ENCODE measurements around the gene RPH3AL.

Gene RPH3AL

DNA sequence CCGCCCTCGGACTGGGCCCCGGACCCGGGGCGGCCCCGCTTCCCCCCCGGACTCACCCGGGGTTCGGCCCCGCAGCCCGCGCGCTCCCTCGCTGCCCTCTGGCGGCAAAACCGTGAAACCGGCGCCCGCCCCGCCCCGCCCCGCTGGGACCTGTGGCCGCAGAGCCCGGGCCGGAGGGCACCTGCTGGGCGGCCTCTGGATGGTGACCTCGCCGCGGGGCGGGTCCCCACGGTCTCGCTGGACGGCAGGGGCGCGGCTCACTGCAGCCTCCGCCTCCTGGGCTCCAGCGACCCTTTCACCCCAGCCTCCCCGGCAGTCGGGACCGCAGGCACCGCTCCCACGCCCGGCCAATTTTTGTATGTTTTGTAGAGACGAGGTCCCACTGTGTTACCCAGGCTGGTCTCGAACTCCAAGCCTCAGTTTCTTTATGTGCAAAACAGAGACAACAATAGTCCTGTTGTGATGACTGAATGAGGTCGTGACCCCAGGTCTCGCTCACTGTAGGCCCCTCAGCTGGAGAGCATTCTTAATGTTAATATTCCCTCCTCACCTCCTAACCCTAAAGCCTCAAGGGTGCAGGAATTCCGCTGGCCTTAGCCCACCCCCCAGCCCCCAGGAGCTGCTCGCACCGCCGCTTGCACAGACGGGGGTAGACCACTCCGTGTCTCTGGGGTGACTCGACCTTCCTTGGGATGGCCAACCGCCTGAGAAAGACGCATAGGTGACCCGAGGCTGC, 33.7 kb upstream of the RPH3AL start:
- Histone ChIP-seq H2BK5ac (ENCODE audit: low read length) (no peak overlapping the region), H3K27ac (ENCODE audit: low read depth, low read length) (no peak overlapping the region)
- no CpG with 5 or more reads among the region's 57 CpGs for WGBS (ENCODE audit: extremely low coverage, insufficient coverage, low lambda C conversion rate)

DNA sequence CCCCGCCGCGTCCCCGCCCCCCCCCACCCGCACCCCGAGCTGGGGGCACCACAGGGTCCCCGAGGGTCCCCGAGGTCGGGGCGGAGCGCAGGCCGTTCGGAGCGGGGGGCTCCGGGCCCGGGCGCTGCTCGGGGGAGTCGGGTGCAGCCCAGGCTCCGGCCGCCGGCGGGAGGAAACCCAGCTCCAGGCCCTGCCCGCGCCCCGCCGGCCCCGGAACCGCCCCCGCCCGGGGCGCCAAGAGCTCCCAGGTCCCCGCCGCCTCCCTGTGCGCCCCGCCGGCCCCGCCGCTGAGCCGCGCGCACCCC, 33.2 kb upstream of the RPH3AL start:
- Histone ChIP-seq H2AK5ac (ENCODE audit: low read length) (no peak overlapping the region), H3K4me2 (ENCODE audit: low read length) (no peak overlapping the region), H3K79me2 (ENCODE audit: control insufficient read depth, insufficient read depth, low read length) (no peaks in the 10 kb centered on the region), H3K4me1 (ENCODE audit: control insufficient read depth, low read depth, low read length) (no peaks in the 10 kb centered on the region), H4K8ac (ENCODE audit: low read depth, low read length) (peak overlapping the region; percentile 42), H2BK5ac (ENCODE audit: low read length) (no peak overlapping the region), H3K4me3 (ENCODE audit: low read length) (no peak overlapping the region), H3K27ac (ENCODE audit: low read depth, low read length) (no peak overlapping the region), H3K56ac (ENCODE audit: low read length) (no peak overlapping the region), H3K18ac (ENCODE audit: low read length) (peak overlapping the region; percentile 91), H3K36me3 (ENCODE audit: control insufficient read depth, insufficient read depth, low read length) (no peaks in the 10 kb centered on the region), H3K79me1 (ENCODE audit: low read length) (no peaks in the 10 kb centered on the region), H3K27me3 (ENCODE audit: insufficient read depth, low read length, poor library complexity) (peaks cover 6% of the 10 kb centered on the region), H2BK15ac (replicated peaks; ENCODE audit: low read depth) (no peak overlapping the region), H3K23ac (ENCODE audit: low read length) (no peak overlapping the region), H3K4ac (ENCODE audit: low read depth, low read length) (peak overlapping the region; percentile 44), H3K9ac (ENCODE audit: low read length) (no peak overlapping the region), H4K5ac (ENCODE audit: low read length) (no peak overlapping the region), H2BK120ac (ENCODE audit: low read depth, low read length) (no peak overlapping the region)
- DNase-seq, result no peak
- no CpG with 5 or more reads among the region's 42 CpGs for WGBS (ENCODE audit: extremely low coverage, insufficient coverage, low lambda C conversion rate)

More for the DNA sequence above, 33.7 kb upstream of the RPH3AL start:
- no peak overlapping the region for H3K23ac ChIP-seq (ENCODE audit: low read length)
- peak overlapping the region; percentile 44 for H3K4ac ChIP-seq (ENCODE audit: low read depth, low read length)
- H3K4me1 ChIP-seq (ENCODE audit: control insufficient read depth, low read depth, low read length), result no peaks in the 10 kb centered on the region
- H3K4me2 ChIP-seq (ENCODE audit: low read length), result peak overlapping the region; percentile 22
- H3K36me3 ChIP-seq (ENCODE audit: control insufficient read depth, insufficient read depth, low read length), result no peaks in the 10 kb centered on the region
- H2BK15ac ChIP-seq (replicated peaks; ENCODE audit: low read depth), result no peak overlapping the region
- no peak overlapping the region for H3K56ac ChIP-seq (ENCODE audit: low read length)
- no peak overlapping the region for H2BK120ac ChIP-seq (ENCODE audit: low read depth, low read length)
- H2AK5ac ChIP-seq (ENCODE audit: low read length), result no peak overlapping the region
- H3K4me3 ChIP-seq (ENCODE audit: low read length), result no peak overlapping the region
- peak; percentile 53 for DNase-seq
- no peak overlapping the region for H3K9ac ChIP-seq (ENCODE audit: low read length)
- H4K8ac ChIP-seq (ENCODE audit: low read depth, low read length), result peak overlapping the region; percentile 42
- H3K27me3 ChIP-seq (ENCODE audit: insufficient read depth, low read length, poor library complexity), result peaks cover 6% of the 10 kb centered on the region
- peak overlapping the region; percentile 91 for H3K18ac ChIP-seq (ENCODE audit: low read length)
- no peak overlapping the region for H4K5ac ChIP-seq (ENCODE audit: low read length)
- H3K79me1 ChIP-seq (ENCODE audit: low read length), result no peaks in the 10 kb centered on the region
- H3K79me2 ChIP-seq (ENCODE audit: control insufficient read depth, insufficient read depth, low read length), result no peaks in the 10 kb centered on the region

DNA sequence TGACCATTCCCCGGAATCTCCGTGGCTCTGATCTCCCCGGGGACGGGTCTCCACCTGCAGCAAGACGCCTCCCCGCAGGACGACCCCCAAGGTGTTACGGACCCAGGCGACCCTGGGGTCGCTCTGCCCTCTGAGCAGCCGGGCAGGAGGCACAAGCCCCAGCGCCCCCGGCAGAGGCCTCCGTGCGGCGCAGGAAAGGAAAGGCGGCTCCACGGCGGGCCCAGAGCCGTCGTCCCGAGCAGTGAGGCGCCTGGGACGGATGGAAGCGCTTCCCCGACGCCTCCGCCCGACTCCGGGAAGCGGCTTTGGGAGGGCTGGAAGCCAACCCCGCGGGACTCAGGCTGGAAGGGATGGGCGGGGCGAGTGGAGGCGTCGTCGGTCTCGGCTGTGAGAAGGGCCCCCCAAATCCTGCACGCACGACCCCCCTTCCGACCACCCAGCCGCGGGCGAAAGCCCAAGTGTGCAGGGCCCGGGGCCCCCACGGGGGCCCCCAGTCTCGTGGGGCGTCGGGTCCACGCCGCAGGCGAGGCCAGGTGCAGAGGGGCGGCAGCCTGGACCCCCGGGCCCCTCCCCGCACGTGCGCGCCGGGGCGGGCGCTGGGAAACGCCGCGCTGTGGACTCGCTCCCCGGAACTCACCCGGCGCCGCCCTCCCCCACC, 32.7 kb upstream of the RPH3AL start:
- Histone ChIP-seq H4K8ac (ENCODE audit: low read depth, low read length) (peak overlapping the region; percentile 28), H3K27ac (ENCODE audit: low read depth, low read length) (no peak overlapping the region), H3K4me3 (ENCODE audit: low read length) (no peak overlapping the region), H3K79me1 (ENCODE audit: low read length) (no peaks in the 10 kb centered on the region), H3K56ac (ENCODE audit: low read length) (peak overlapping the region; percentile 49), H3K9ac (ENCODE audit: low read length) (peak overlapping the region; percentile 27), H3K27me3 (ENCODE audit: insufficient read depth, low read length, poor library complexity) (peaks cover 6% of the 10 kb centered on the region), H3K79me2 (ENCODE audit: control insufficient read depth, insufficient read depth, low read length) (no peaks in the 10 kb centered on the region), H3K36me3 (ENCODE audit: control insufficient read depth, insufficient read depth, low read length) (no peaks in the 10 kb centered on the region), H2BK120ac (ENCODE audit: low read depth, low read length) (no peak overlapping the region), H2BK15ac (replicated peaks; ENCODE audit: low read depth) (no peak overlapping the region), H3K4ac (ENCODE audit: low read depth, low read length) (no peak overlapping the region), H4K5ac (ENCODE audit: low read length) (no peak overlapping the region), H3K4me1 (ENCODE audit: control insufficient read depth, low read depth, low read length) (no peaks in the 10 kb centered on the region), H2BK5ac (ENCODE audit: low read length) (no peak overlapping the region), H3K23ac (ENCODE audit: low read length) (no peak overlapping the region), H3K4me2 (ENCODE audit: low read length) (peak overlapping the region; percentile 46), H2AK5ac (ENCODE audit: low read length) (no peak overlapping the region), H3K18ac (ENCODE audit: low read length) (peak overlapping the region; percentile 91)
- peak; percentile 54 for DNase-seq
- WGBS (ENCODE audit: extremely low coverage, insufficient coverage, low lambda C conversion rate), result no CpG with 5 or more reads among the region's 70 CpGs

DNA sequence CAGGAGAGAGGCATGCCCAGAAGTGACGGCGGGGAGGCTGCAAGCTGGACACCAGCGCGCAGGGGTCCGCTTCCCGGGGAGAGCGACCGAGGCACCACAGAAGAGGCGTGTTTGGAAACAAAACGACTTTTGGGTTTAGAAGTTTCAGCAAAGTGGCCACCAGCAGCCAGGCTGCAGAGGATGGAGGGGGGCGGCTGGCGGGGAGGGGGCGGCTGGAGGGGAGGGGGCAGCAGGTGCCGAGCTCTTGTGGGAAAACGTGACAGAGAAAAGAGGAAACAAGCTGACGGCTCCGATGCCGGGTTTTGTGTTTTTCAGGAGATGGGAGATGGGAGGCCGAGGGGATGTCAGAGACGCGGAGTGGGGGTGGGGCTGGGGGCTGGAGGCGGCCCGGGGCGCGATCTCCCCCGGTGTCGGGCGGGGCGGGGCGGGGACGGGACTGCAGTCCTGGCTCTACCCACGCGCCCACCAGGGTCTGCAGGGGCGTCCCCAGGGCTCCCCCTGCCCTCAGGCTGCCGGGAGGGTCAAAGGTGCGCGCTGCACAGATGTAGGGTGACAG, 32.1 kb upstream of the RPH3AL start:
- H3K79me1 ChIP-seq (ENCODE audit: low read length), result no peaks in the 10 kb centered on the region
- H3K23ac ChIP-seq (ENCODE audit: low read length), result no peak overlapping the region
- no peak for DNase-seq

DNA sequence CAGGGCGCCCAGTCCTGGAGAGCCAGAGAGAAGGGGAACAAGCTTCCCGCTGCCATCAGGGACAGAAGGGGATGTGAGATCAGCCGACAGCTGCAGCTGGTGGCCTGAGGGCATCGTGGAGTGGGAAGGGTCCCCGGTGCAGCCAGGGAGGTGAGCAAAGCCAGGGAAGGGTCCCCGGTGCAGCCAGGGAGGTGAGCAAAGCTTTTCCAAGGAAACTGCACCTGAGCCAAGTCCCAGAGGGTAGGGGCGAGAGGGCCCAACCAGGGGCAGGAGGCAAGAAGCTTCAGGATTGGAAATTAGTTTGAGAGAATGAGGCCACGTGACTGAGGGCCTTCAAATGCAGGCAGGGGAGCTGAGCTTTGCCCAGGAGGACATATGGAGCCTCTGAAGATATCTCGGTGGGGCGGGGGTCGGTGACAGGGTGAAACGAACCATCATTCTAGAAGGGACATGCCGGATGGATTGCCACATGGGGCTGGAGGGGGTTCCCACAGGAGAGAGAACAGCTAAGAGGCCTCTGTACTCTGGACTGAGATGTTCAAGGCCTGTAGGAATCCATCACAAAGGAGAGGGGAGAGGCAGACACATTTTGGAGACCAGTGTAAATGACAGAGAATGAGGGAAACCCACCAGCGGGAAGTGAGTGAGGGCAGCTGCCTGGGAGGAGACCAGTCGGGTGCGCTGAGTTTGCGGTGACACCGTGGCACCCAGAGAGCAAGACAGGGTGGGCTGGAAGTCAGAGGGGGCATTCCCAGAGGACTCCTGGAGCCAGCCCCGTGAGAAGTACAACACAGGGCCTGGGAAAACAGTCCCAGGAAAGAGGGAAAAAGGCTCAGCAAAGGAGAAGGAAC, 31.4 kb upstream of the RPH3AL start:
- DNase-seq, result no peak
- no peak overlapping the region for H2AK5ac ChIP-seq (ENCODE audit: low read length)
- no peak overlapping the region for H3K4me2 ChIP-seq (ENCODE audit: low read length)
- no peak overlapping the region for H3K23ac ChIP-seq (ENCODE audit: low read length)
- no peak overlapping the region for H3K56ac ChIP-seq (ENCODE audit: low read length)
- peaks cover 6% of the 10 kb centered on the region for H3K27me3 ChIP-seq (ENCODE audit: insufficient read depth, low read length, poor library complexity)
- H4K8ac ChIP-seq (ENCODE audit: low read depth, low read length), result no peak overlapping the region
- H3K4me3 ChIP-seq (ENCODE audit: low read length), result no peak overlapping the region
- no CpG with 5 or more reads among the region's 19 CpGs for WGBS (ENCODE audit: extremely low coverage, insufficient coverage, low lambda C conversion rate)
- no peak overlapping the region for H4K5ac ChIP-seq (ENCODE audit: low read length)
- no peak overlapping the region for H3K4ac ChIP-seq (ENCODE audit: low read depth, low read length)
- no peak overlapping the region for H2BK5ac ChIP-seq (ENCODE audit: low read length)
- H3K79me2 ChIP-seq (ENCODE audit: control insufficient read depth, insufficient read depth, low read length), result no peaks in the 10 kb centered on the region
- H3K27ac ChIP-seq (ENCODE audit: low read depth, low read length), result no peak overlapping the region
- no peak overlapping the region for H2BK120ac ChIP-seq (ENCODE audit: low read depth, low read length)
- H3K36me3 ChIP-seq (ENCODE audit: control insufficient read depth, insufficient read depth, low read length), result no peaks in the 10 kb centered on the region
- no peak overlapping the region for H2BK15ac ChIP-seq (replicated peaks; ENCODE audit: low read depth)
- H3K79me1 ChIP-seq (ENCODE audit: low read length), result no peaks in the 10 kb centered on the region
- no peak overlapping the region for H3K9ac ChIP-seq (ENCODE audit: low read length)
- no peaks in the 10 kb centered on the region for H3K4me1 ChIP-seq (ENCODE audit: control insufficient read depth, low read depth, low read length)
- no peak overlapping the region for H3K18ac ChIP-seq (ENCODE audit: low read length)

More for the DNA sequence above, 32.1 kb upstream of the RPH3AL start:
- peak overlapping the region; percentile 46 for H3K4me2 ChIP-seq (ENCODE audit: low read length)
- peaks cover 6% of the 10 kb centered on the region for H3K27me3 ChIP-seq (ENCODE audit: insufficient read depth, low read length, poor library complexity)
- H3K4ac ChIP-seq (ENCODE audit: low read depth, low read length), result no peak overlapping the region
- WGBS (ENCODE audit: extremely low coverage, insufficient coverage, low lambda C conversion rate), result no CpG with 5 or more reads among the region's 37 CpGs
- peak overlapping the region; percentile 56 for H3K18ac ChIP-seq (ENCODE audit: low read length)
- H2BK15ac ChIP-seq (replicated peaks; ENCODE audit: low read depth), result no peak overlapping the region
- H3K9ac ChIP-seq (ENCODE audit: low read length), result peak overlapping the region; percentile 27
- H3K27ac ChIP-seq (ENCODE audit: low read depth, low read length), result no peak overlapping the region
- no peak overlapping the region for H2AK5ac ChIP-seq (ENCODE audit: low read length)
- no peak overlapping the region for H3K4me3 ChIP-seq (ENCODE audit: low read length)
- H2BK5ac ChIP-seq (ENCODE audit: low read length), result no peak overlapping the region
- H3K56ac ChIP-seq (ENCODE audit: low read length), result peak overlapping the region; percentile 49
- H2BK120ac ChIP-seq (ENCODE audit: low read depth, low read length), result no peak overlapping the region
- no peak overlapping the region for H4K5ac ChIP-seq (ENCODE audit: low read length)
- no peak overlapping the region for H4K8ac ChIP-seq (ENCODE audit: low read depth, low read length)
- no peaks in the 10 kb centered on the region for H3K36me3 ChIP-seq (ENCODE audit: control insufficient read depth, insufficient read depth, low read length)
- H3K4me1 ChIP-seq (ENCODE audit: control insufficient read depth, low read depth, low read length), result no peaks in the 10 kb centered on the region
- H3K79me2 ChIP-seq (ENCODE audit: control insufficient read depth, insufficient read depth, low read length), result no peaks in the 10 kb centered on the region
